Neural progenitor cell (in vitro differentiated cells): ENCODE results near the gene LAMA2.

ENCODE experiments used
- EZH2 ChIP-seq: fragments of 200-600 bp; sonication (generic); IDR thresholded peaks from 2 replicates; pipeline ENCODE4 v1.6.1; 2017; ENCODE audit warnings: antibody characterized with exemption, mild to moderate bottlenecking, moderate library complexity
- EZH2phosphoT487 ChIP-seq: fragments of 200-600 bp; sonication (generic); IDR thresholded peaks from 2 replicates; pipeline ENCODE4 v1.6.1; 2017; ENCODE audit warnings: antibody characterized with exemption
- TF ChIP-seq, protein P1 (sequence below): fragments of 200-600 bp; sonication (generic); IDR thresholded peaks from 2 replicates; pipeline ENCODE4 v1.5.1; 2017; ENCODE audit warnings: antibody characterized with exemption, mild to moderate bottlenecking

DNA sequence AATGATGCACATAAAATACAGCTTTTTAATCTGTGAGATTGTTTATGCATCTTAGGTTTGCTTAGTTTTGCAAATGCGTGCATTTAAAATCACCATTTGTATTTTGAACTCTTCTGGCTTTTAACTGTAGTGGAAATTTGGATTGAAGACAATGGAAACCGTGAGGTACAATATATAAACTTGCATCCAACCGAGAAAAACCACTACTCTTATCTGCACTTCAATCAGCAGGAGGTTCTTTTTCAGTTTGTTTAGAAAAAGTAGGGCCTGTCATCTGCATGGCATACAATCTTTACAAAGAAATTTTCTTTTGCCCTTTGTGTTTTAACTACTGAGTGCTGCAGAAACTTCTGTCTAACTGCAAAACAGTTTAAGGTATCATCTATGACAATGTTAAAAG is 132.8 kb downstream of the LAMA2 start:
- TF ChIP-seq, protein P1, sequence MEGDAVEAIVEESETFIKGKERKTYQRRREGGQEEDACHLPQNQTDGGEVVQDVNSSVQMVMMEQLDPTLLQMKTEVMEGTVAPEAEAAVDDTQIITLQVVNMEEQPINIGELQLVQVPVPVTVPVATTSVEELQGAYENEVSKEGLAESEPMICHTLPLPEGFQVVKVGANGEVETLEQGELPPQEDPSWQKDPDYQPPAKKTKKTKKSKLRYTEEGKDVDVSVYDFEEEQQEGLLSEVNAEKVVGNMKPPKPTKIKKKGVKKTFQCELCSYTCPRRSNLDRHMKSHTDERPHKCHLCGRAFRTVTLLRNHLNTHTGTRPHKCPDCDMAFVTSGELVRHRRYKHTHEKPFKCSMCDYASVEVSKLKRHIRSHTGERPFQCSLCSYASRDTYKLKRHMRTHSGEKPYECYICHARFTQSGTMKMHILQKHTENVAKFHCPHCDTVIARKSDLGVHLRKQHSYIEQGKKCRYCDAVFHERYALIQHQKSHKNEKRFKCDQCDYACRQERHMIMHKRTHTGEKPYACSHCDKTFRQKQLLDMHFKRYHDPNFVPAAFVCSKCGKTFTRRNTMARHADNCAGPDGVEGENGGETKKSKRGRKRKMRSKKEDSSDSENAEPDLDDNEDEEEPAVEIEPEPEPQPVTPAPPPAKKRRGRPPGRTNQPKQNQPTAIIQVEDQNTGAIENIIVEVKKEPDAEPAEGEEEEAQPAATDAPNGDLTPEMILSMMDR = no peak
- TF ChIP-seq EZH2phosphoT487 (no peak), EZH2 (no peak)
